Large intestine (tissue), 12 donors: ENCODE results near the gene CEMIP2. TPM values are rescaled to one million over a fixed set of nuclear protein-coding genes. Genes with fewer than 3 reads are reported as not detected.
"Not testable (repeated sequence)": the region's sequence is repeated elsewhere in the genome, so short reads cannot be mapped to it uniquely, and the experiment has no call there.

Experiments
- DNase-seq, 2 donors: peaks; one replicate each; pipeline versions ENCODE4 v3.0.0 to v3.0.0-alpha.2; 2013
- H3K27ac ChIP-seq: one replicate; pipeline ENCODE4 v1.5.1; 2013; ENCODE audit warnings: low read length
- H3K27me3 ChIP-seq: 2 replicates; pipeline ENCODE4 v1.6.1; 2013; ENCODE audit warnings: low read length; ENCODE audit not compliant: control insufficient read depth, insufficient read depth
- H3K36me3 ChIP-seq: 2 replicates; pipeline ENCODE4 v1.6.1; 2013; ENCODE audit warnings: low read length; ENCODE audit not compliant: control insufficient read depth, insufficient read depth
- H3K4me1 ChIP-seq: one replicate; pipeline ENCODE4 v1.6.1; 2013; ENCODE audit warnings: low read length; ENCODE audit not compliant: control insufficient read depth, insufficient read depth
- H3K4me3 ChIP-seq: one replicate; pipeline ENCODE4 v1.5.1; 2013; ENCODE audit warnings: low read length
- H3K9me3 ChIP-seq: one replicate; pipeline ENCODE4 v1.6.1; 2013; ENCODE audit warnings: mild to moderate bottlenecking, low read depth, low read length, moderate library complexity; ENCODE audit not compliant: control insufficient read depth
- WGBS: methylation state at CpG from one replicate; pipeline ENCODE4 v1.1.5; 2013; ENCODE audit warnings: low lambda C conversion rate; ENCODE audit not compliant: insufficient coverage; 5-methylcytosine and 5-hydroxymethylcytosine counted together
- long read RNA-seq, 11 donors: transcript quantifications; one replicate each; lab custom pipeline, GENCODE V29; 2026
- polyA plus RNA-seq: library from polyadenylated mRNA; unstranded; fragments of 120-200 nt; gene quantifications from one replicate; pipeline ENCODE4 v1.2.1, GENCODE V29; 2013

Gene CEMIP2, protein sequence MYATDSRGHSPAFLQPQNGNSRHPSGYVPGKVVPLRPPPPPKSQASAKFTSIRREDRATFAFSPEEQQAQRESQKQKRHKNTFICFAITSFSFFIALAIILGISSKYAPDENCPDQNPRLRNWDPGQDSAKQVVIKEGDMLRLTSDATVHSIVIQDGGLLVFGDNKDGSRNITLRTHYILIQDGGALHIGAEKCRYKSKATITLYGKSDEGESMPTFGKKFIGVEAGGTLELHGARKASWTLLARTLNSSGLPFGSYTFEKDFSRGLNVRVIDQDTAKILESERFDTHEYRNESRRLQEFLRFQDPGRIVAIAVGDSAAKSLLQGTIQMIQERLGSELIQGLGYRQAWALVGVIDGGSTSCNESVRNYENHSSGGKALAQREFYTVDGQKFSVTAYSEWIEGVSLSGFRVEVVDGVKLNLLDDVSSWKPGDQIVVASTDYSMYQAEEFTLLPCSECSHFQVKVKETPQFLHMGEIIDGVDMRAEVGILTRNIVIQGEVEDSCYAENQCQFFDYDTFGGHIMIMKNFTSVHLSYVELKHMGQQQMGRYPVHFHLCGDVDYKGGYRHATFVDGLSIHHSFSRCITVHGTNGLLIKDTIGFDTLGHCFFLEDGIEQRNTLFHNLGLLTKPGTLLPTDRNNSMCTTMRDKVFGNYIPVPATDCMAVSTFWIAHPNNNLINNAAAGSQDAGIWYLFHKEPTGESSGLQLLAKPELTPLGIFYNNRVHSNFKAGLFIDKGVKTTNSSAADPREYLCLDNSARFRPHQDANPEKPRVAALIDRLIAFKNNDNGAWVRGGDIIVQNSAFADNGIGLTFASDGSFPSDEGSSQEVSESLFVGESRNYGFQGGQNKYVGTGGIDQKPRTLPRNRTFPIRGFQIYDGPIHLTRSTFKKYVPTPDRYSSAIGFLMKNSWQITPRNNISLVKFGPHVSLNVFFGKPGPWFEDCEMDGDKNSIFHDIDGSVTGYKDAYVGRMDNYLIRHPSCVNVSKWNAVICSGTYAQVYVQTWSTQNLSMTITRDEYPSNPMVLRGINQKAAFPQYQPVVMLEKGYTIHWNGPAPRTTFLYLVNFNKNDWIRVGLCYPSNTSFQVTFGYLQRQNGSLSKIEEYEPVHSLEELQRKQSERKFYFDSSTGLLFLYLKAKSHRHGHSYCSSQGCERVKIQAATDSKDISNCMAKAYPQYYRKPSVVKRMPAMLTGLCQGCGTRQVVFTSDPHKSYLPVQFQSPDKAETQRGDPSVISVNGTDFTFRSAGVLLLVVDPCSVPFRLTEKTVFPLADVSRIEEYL (N-terminal part only)
- 41.9 TPM for polyA plus RNA-seq
- long read RNA-seq, donor 1, full-length matches to known transcripts, result 3 of 3 reads
- long read RNA-seq, donor 1, partial matches to known transcripts, result 0 of 3 reads
- long read RNA-seq, donor 1, other reads (novel, unspliced or antisense), result 0 of 3 reads
- long read RNA-seq, donor 2, full-length matches to known transcripts, result 9 of 9 reads
- long read RNA-seq, donor 2, partial matches to known transcripts, result 0 of 9 reads
- long read RNA-seq, donor 2, other reads (novel, unspliced or antisense), result 0 of 9 reads
- long read RNA-seq, donor 3, result 0 reads
- long read RNA-seq, donor 4, result 0 reads
- long read RNA-seq, donor 5, full-length matches to known transcripts, result 5 of 5 reads
- long read RNA-seq, donor 5, partial matches to known transcripts, result 0 of 5 reads
- long read RNA-seq, donor 5, other reads (novel, unspliced or antisense), result 0 of 5 reads
- long read RNA-seq, donor 6, partial matches to known transcripts, result 0 of 5 reads
- long read RNA-seq, donor 6, other reads (novel, unspliced or antisense), result 0 of 5 reads
- long read RNA-seq, donor 7, partial matches to known transcripts, result 0 of 1 reads
- long read RNA-seq, donor 7, other reads (novel, unspliced or antisense), result 0 of 1 reads
- long read RNA-seq, donor 8, partial matches to known transcripts, result 0 of 6 reads
- long read RNA-seq, donor 8, other reads (novel, unspliced or antisense), result 0 of 6 reads
- long read RNA-seq, donor 9, partial matches to known transcripts, result 0 of 1 reads
- long read RNA-seq, donor 9, other reads (novel, unspliced or antisense), result 0 of 1 reads
- long read RNA-seq, donor 10, full-length matches to known transcripts, result 3 of 3 reads
- long read RNA-seq, donor 10, partial matches to known transcripts, result 0 of 3 reads
- long read RNA-seq, donor 10, other reads (novel, unspliced or antisense), result 0 of 3 reads
- long read RNA-seq, donor 11, full-length matches to known transcripts, result 7 of 7 reads
- long read RNA-seq, donor 11, partial matches to known transcripts, result 0 of 7 reads
- long read RNA-seq, donor 11, other reads (novel, unspliced or antisense), result 0 of 7 reads

DNA sequence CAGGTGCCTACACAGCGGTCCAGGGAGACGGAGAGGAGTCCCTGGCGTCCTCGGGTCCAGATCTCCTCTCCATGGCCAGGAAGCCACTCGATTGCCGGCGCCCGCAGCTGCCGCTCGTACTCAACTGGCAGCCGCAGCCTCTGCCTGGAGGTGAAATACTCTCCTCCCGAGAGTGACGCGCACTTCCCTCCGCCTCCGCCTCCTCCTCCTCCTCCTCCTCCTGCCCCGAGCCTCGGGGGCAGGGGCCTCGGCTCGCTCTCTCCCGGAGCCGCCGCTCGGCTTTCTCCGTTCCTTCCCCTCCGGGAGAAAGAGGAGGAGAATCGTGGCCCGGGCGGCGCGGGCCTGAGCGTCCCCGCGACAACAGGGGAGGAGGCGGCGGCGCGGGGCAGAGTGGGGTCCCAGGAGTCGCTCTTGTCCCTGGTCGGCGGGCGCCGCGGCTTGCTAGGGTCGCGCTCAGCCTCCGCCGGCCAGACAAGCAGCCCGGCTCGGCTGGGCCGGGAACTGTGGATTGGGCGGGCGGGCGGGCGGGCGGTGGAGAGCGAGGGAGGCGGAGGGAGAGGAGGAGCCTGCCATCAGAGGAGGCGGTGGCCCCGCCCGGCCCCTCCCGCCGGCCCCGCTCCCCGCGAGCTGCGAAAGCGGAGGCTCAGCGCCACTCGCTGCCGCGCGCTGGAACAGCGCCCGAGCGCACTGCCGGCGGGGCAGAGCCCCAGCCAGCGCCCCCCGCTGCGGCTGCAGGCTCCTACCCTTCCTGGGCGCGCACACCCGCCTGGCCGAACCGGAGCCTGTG is at the start of gene CEMIP2:
CEMIP2 (minus strand) TSS at position 126 of the 787 bp plus-strand sequence. CDS start 18,140 bp downstream, outside the sequence.
- H3K27ac ChIP-seq, result peak within 1 kb of the TSS; percentile 97
- peak within 1 kb of the TSS; percentile 93 for H3K4me3 ChIP-seq
- no peaks in the 10 kb centered on the region for H3K27me3 ChIP-seq
- peaks cover 28% of the 10 kb centered on the region for H3K4me1 ChIP-seq
- WGBS, result no CpG with 5 or more reads among the region's 86 CpGs
- no peaks in the 10 kb centered on the region for H3K36me3 ChIP-seq
- H3K9me3 ChIP-seq, result no peaks in the 10 kb centered on the region
- DNase-seq, result peak; percentile 89 to 94

DNA sequence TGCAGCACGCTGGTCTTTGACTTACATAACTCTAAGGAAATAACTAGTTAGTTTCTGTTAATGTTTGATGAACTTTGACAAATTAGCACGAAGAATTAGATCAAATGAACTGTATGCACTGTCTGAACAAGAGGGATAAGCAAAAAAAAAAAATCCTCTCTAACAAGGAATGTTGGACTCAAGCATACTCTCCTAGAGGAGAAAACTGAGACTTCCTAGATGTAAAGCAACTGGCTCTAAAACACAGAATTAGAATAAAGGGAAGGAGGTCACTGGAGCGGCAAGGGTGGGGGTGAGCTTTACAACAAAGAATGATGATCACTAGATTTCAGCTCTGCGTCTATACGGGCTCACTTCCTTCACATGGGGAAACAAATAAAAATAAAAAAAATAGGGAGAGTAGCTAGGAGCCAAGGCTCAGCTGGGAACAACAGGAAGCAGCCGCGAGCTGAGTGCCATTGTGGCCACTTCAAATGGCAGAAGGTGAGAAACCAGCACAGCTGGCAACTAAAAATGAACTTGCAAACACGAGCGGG is 48.7 kb upstream of the CEMIP2 start:
- Histone ChIP-seq H3K27ac (no peak overlapping the region), H3K9me3 (no peaks in the 10 kb centered on the region)
- 65% methylated on average over 4 of the region's 9 CpGs for WGBS

DNA sequence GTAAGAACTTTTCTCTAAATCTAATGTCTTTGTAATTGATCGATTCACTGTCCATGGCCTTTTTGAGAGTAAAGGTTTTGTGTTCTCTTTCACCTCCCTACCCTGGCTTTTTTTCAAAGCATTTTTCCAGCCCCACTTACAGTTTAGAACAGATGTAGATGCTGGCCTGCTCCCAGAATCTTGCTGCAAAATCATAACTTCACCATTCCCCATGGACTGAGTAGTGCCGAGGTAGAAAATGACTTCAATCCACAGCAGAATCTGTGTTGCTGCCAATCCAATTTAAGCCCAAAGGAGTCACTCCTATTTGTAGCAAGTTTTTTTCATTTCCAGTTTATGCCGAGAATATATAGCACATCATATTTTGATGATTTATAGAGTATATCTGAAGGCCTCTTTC is 46.5 kb upstream of the CEMIP2 start:
- H3K27ac ChIP-seq, result no peak overlapping the region
- 96% methylated on average over 3 of the region's 3 CpGs for WGBS
- no peaks in the 10 kb centered on the region for H3K9me3 ChIP-seq
- no peaks in the 10 kb centered on the region for H3K27me3 ChIP-seq
- H3K4me3 ChIP-seq, result no peak overlapping the region
- no peaks in the 10 kb centered on the region for H3K4me1 ChIP-seq
- no peaks in the 10 kb centered on the region for H3K36me3 ChIP-seq
- DNase-seq, result no peak

More for the DNA sequence above, 48.7 kb upstream of the CEMIP2 start:
- H3K27me3 ChIP-seq, result no peaks in the 10 kb centered on the region
- DNase-seq, result no peak
- no peak overlapping the region for H3K4me3 ChIP-seq
- no peaks in the 10 kb centered on the region for H3K36me3 ChIP-seq
- H3K4me1 ChIP-seq, result no peaks in the 10 kb centered on the region

- DNase-seq, result no peak
- no peaks in the 10 kb centered on the region for H3K27me3 ChIP-seq
- no peaks in the 10 kb centered on the region for H3K36me3 ChIP-seq
- H3K27ac ChIP-seq, result no peak overlapping the region
- no peaks in the 10 kb centered on the region for H3K4me1 ChIP-seq
- H3K4me3 ChIP-seq, result no peak overlapping the region
- no peaks in the 10 kb centered on the region for H3K9me3 ChIP-seq
- 80% methylated on average over 1 of the region's 3 CpGs for WGBS
These were observed 45.9 kb upstream of the CEMIP2 start for GRCh38 chr9:71814226-71814625.

DNA sequence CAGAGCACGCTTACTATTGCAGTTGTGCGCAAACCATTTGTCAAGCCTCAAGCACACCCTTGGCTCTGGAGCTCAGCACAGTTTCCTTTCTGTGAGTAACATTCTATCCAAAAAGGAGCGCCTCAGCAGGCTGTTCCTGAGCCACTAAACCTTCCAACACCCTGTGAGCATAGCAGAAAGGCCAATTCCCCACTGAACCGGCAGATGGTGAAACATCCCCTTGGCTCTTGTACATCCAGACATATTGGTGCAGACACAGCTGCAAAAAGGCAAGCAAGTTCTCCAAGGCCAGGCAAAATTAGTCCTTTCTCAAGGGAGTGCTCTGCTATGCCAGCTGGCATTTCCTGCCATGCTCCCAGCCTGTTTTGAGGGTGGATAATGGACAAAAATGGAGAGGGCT is 44.1 kb upstream of the CEMIP2 start:
- Histone ChIP-seq H3K4me1 (no peaks in the 10 kb centered on the region), H3K9me3 (no peaks in the 10 kb centered on the region), H3K36me3 (no peaks in the 10 kb centered on the region), H3K4me3 (no peak overlapping the region), H3K27ac (no peak overlapping the region), H3K27me3 (no peaks in the 10 kb centered on the region)
- no CpG with 5 or more reads among the region's 4 CpGs for WGBS
- DNase-seq, result no peak

DNA sequence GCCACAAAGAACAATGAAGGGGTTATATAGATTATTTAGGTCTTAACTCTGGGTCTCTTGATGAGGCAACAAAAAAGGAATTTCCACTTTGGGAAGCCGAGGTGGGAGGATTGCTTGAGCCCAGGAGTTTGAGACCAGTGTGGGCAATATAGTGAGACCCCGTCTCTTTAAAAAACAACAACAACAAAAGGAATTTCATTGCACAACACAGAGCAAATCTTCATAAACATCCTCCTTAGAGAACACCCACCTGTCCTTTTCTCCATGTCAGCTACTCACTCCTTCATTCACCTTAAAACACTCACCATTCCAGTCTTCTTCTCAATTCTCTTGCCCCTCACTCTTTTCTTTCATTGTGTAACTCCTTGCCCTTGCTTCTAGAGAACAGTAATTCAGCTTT is 39.8 kb upstream of the CEMIP2 start:
- Histone ChIP-seq H3K9me3 (no peaks in the 10 kb centered on the region), H3K4me1 (no peaks in the 10 kb centered on the region), H3K27ac (no peak overlapping the region), H3K27me3 (no peaks in the 10 kb centered on the region), H3K36me3 (no peaks in the 10 kb centered on the region), H3K4me3 (no peak overlapping the region)
- no peak for DNase-seq
- WGBS, result 100% methylated on average over 2 of the region's 2 CpGs

DNA sequence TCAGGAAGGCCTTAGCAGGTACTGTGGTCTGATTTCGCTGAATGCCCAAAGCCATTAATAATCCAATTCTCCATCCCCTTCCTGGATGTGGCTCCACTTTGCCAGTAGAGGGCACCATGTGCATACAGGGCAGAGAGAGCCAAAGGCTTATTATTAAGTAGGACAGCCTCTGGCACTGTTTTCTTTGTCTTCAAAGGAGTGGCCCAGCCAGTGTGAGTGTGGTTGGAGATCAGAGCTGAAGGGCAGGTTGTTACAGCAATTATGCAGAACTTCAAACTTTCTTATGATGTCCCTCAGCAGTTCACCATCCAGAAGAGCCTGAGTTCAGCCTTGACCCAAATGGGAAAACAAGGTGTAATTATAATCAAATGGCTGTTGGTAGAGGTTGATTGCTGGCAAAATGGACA is 38.6 kb upstream of the CEMIP2 start:
- no peaks in the 10 kb centered on the region for H3K4me1 ChIP-seq
- WGBS, result no CpG with 5 or more reads among the region's 1 CpG
- H3K27me3 ChIP-seq, result no peaks in the 10 kb centered on the region
- no peak overlapping the region for H3K4me3 ChIP-seq
- H3K36me3 ChIP-seq, result no peaks in the 10 kb centered on the region
- H3K27ac ChIP-seq, result no peak overlapping the region
- no peaks in the 10 kb centered on the region for H3K9me3 ChIP-seq
- DNase-seq, result peak; percentile 48 to 63

DNA sequence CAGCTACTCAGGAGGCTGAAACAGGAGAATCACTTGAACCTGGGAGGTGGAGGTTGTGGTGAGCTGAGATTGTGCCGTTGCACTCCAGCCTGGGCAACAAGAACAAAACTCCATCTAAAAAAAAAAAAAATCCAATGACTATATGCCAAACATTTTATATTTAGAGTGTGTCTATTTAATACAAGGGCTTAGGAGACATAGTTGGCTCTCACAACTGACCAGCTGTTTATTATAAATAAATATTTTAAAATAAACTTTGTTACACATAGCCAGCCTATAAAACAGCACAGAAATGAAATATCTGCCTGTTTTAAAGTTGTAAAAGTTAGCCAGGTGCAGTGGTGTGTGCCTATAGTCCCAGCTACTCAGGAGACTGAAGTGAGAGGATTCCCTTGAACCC is 36.8 kb upstream of the CEMIP2 start:
- not testable (repeated sequence) for H3K36me3 ChIP-seq, H3K27ac ChIP-seq, H3K4me3 ChIP-seq, H3K4me1 ChIP-seq, H3K27me3 ChIP-seq, H3K9me3 ChIP-seq, DNase-seq
- WGBS, result no CpG with 5 or more reads among the region's 1 CpG
